ENCODE measurements around the gene DHCR24. TPM values are rescaled to one million over a fixed set of nuclear protein-coding genes. Genes with fewer than 3 reads are reported as not detected.
"Not testable (repeated sequence)": the region's sequence is repeated elsewhere in the genome, so short reads cannot be mapped to it uniquely, and the experiment has no call there.

The DHCR24 gene, protein sequence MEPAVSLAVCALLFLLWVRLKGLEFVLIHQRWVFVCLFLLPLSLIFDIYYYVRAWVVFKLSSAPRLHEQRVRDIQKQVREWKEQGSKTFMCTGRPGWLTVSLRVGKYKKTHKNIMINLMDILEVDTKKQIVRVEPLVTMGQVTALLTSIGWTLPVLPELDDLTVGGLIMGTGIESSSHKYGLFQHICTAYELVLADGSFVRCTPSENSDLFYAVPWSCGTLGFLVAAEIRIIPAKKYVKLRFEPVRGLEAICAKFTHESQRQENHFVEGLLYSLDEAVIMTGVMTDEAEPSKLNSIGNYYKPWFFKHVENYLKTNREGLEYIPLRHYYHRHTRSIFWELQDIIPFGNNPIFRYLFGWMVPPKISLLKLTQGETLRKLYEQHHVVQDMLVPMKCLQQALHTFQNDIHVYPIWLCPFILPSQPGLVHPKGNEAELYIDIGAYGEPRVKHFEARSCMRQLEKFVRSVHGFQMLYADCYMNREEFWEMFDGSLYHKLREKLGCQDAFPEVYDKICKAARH
- 92.5 to 96.4 TPM (median 92.7 TPM) in 3 replicates for total RNA-seq

- Mint-ChIP-seq H3K9me3 (no peaks in the 10 kb centered on the region), H3K36me3 (peaks cover 15% of the 10 kb centered on the region)
Measured at GRCh38 chr1:54886724-54887664, at the start of gene DHCR24. TSS of gene DHCR24 (minus strand) at chr1:54887195. CDS start at chr1:54887119, 76 bp downstream.

DNA sequence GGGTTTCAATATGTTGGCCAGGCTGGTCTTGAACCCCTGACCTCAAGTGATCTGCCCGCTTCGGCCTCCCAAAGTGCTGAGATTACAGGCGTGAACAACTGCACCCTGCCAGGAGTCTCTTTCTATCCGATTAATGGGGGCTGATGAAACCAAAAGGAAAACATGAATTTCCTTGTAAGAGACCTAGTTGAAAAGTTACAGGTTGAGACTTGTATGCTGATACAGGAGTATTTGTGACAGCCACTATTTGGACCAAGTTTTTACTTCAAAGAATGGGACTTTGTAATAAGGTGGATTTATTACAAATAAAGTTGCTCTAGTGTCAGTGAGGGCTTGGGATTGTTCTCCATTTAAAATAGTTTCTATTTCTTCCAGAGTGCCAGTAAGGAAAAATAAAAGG lies 49.8 kb upstream of the DHCR24 start:
- DNase-seq (ENCODE audit: low spot score in 2 of 2, unreplicated experiment in 2 of 2) = no peak
- H3K36me3 Mint-ChIP-seq = peaks cover 4% of the 10 kb centered on the region
- peaks cover 10% of the 10 kb centered on the region for H3K9me3 Mint-ChIP-seq
- H3K27ac Mint-ChIP-seq = peak overlapping the region; percentile 78
- TF ChIP-seq CTCF (IDR thresholded peaks at IDR 0.05; ENCODE audit: unreplicated experiment) = no peak
- H3K4me1 Mint-ChIP-seq = peaks cover 57% of the 10 kb centered on the region
- H3K27me3 Mint-ChIP-seq (ENCODE audit: low read depth) = no peaks in the 10 kb centered on the region
- H3K4me3 Mint-ChIP-seq = peak overlapping the region; percentile 4

More at GRCh38 chr1:54886724-54887664, at the start of gene DHCR24:
- DNase-seq (ENCODE audit: low spot score in 2 of 2, unreplicated experiment in 2 of 2) = peak; percentile 71 to 85
- no peak for TF ChIP-seq CTCF (IDR thresholded peaks at IDR 0.05; ENCODE audit: unreplicated experiment)
- peaks cover 48% of the 10 kb centered on the region for H3K4me1 Mint-ChIP-seq
- H3K27me3 Mint-ChIP-seq (ENCODE audit: low read depth) = no peaks in the 10 kb centered on the region
- peak within 1 kb of the TSS; percentile 93 for H3K4me3 Mint-ChIP-seq
- peak within 1 kb of the TSS; percentile 94 for H3K27ac Mint-ChIP-seq

- peak overlapping the region; percentile 94 for H3K27ac Mint-ChIP-seq
Measured at GRCh38 chr1:54934869-54935268, 47.9 kb upstream of the DHCR24 start.

DNA sequence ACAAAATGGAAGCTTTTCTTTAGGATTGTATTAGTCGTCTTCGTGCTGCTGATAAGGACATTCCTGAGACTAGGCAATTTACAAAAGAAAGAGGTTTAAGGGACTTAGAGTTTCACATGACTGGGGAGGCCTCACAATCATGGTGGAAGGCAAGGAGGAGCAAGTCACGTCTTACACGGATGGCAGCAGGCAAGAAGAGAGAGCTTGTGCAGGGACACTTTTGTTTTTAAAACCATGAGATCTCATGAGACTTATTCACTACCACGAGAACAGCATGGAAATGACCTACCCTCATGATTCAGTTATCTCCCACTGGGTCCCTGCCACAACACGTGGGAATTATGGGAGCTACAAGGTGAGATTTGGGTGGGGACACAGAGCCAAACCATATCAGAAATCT lies 47.1 kb upstream of the DHCR24 start:
- H3K9me3 Mint-ChIP-seq = peaks cover 14% of the 10 kb centered on the region
- DNase-seq (ENCODE audit: low spot score in 2 of 2, unreplicated experiment in 2 of 2); H3K4me3 Mint-ChIP-seq; H3K36me3 Mint-ChIP-seq; H3K27me3 Mint-ChIP-seq (ENCODE audit: low read depth): not testable (repeated sequence)
- H3K4me1 Mint-ChIP-seq = peaks cover 41% of the 10 kb centered on the region
- peak overlapping the region; percentile 88 for H3K27ac Mint-ChIP-seq

More at GRCh38 chr1:54934869-54935268, 47.9 kb upstream of the DHCR24 start:
- H3K9me3 Mint-ChIP-seq = peaks cover 14% of the 10 kb centered on the region
- TF ChIP-seq CTCF (IDR thresholded peaks at IDR 0.05; ENCODE audit: unreplicated experiment) = no peak
- peaks cover 49% of the 10 kb centered on the region for H3K4me1 Mint-ChIP-seq
- H3K36me3 Mint-ChIP-seq = peaks cover 4% of the 10 kb centered on the region
- H3K27me3 Mint-ChIP-seq (ENCODE audit: low read depth) = no peaks in the 10 kb centered on the region
- no peak for DNase-seq (ENCODE audit: low spot score in 2 of 2, unreplicated experiment in 2 of 2)
- H3K4me3 Mint-ChIP-seq = no peak overlapping the region

- H3K27me3 Mint-ChIP-seq (ENCODE audit: low read depth) = no peaks in the 10 kb centered on the region
- H3K4me1 Mint-ChIP-seq = peaks cover 34% of the 10 kb centered on the region
- DNase-seq (ENCODE audit: low spot score in 2 of 2, unreplicated experiment in 2 of 2) = no peak
- peaks cover 14% of the 10 kb centered on the region for H3K9me3 Mint-ChIP-seq
- H3K36me3 Mint-ChIP-seq = peaks cover 4% of the 10 kb centered on the region
- no peak overlapping the region for H3K27ac Mint-ChIP-seq
- no peak overlapping the region for H3K4me3 Mint-ChIP-seq
- no peak for TF ChIP-seq CTCF (IDR thresholded peaks at IDR 0.05; ENCODE audit: unreplicated experiment)
Measured at GRCh38 chr1:54931275-54931840, 44.4 kb upstream of the DHCR24 start.
